ENCODE results near the gene GUCY1A2.

- no peak for TF ChIP-seq CTCF (IDR thresholded peaks at IDR 0.05)
- TF ChIP-seq POLR2A (IDR thresholded peaks at IDR 0.05): no peak
Measured at GRCh38 chr11:106670069-106670468, 348.2 kb downstream of the GUCY1A2 start.
